Astrocyte (in vitro differentiated cells and primary cell): Measurements from ENCODE around the gene CDK9. TPM values are rescaled to one million over a fixed set of nuclear protein-coding genes. Genes with fewer than 3 reads are reported as not detected.
A peak's percentile ranks its signal among the peaks of the same experiment; 100 is the strongest.

Source experiments
- DNase-seq: peaks from one replicate; pipeline ENCODE4 v3.0.0-alpha.2; 2010; ENCODE audit warnings: low read depth
- FAIRE-seq: peaks from 2 replicates; lab custom pipeline; 2011; peaks lifted over from hg19 to GRCh38; lab: Jason Lieb, UNC
- H2AFZ ChIP-seq: 2 replicates; pipeline ENCODE4 v1.6.0; 2012; ENCODE audit warnings: low read depth, low read length, inconsistent platforms
- H3K27ac ChIP-seq: 2 replicates; pipeline ENCODE4 v1.5.1; 2011; ENCODE audit warnings: low read depth, low read length, inconsistent platforms
- H3K27me3 ChIP-seq: 2 replicates; pipeline ENCODE4 v1.6.0; 2011; ENCODE audit warnings: low read length, inconsistent platforms; ENCODE audit not compliant: insufficient read depth
- H3K36me3 ChIP-seq: 2 replicates; pipeline ENCODE4 v1.5.1; 2011; ENCODE audit warnings: low read length, inconsistent platforms; ENCODE audit not compliant: insufficient read depth
- H3K4me1 ChIP-seq: 2 replicates; pipeline ENCODE4 v1.5.1; 2011; ENCODE audit warnings: low read length, inconsistent platforms; ENCODE audit not compliant: insufficient read depth
- H3K4me2 ChIP-seq: 2 replicates; pipeline ENCODE4 v1.6.0; 2012; ENCODE audit warnings: low read length, inconsistent platforms
- H3K4me3 ChIP-seq: 2 replicates; pipeline ENCODE4 v1.5.1; 2011; ENCODE audit warnings: low read depth, mild to moderate bottlenecking, low read length, inconsistent platforms; ENCODE audit not compliant: insufficient read depth
- H3K79me2 ChIP-seq: 2 replicates; pipeline ENCODE4 v1.6.0; 2012; ENCODE audit warnings: mild to moderate bottlenecking, low read length, inconsistent platforms; ENCODE audit not compliant: insufficient read depth
- H3K9ac ChIP-seq: 2 replicates; pipeline ENCODE4 v1.6.0; 2012; ENCODE audit warnings: mild to moderate bottlenecking, low read length, inconsistent platforms
- H3K9me3 ChIP-seq: 2 replicates; pipeline ENCODE4 v1.5.1; 2012; ENCODE audit warnings: low read depth, mild to moderate bottlenecking, low read length, inconsistent platforms; ENCODE audit not compliant: insufficient read depth
- H4K20me1 ChIP-seq: 2 replicates; pipeline ENCODE4 v1.6.0; 2012; ENCODE audit warnings: low read length, inconsistent platforms; ENCODE audit not compliant: insufficient read depth
- H3K27ac Mint-ChIP-seq: one replicate; pipeline ENCODE4 v1.8.0; 2021; ENCODE audit warnings: mild to moderate bottlenecking, mixed read lengths; ENCODE audit not compliant: unreplicated experiment
- H3K27me3 Mint-ChIP-seq: one replicate; pipeline ENCODE4 v1.8.0; 2021; ENCODE audit warnings: low read depth, mixed read lengths; ENCODE audit not compliant: unreplicated experiment
- H3K36me3 Mint-ChIP-seq: one replicate; pipeline ENCODE4 v1.8.0; 2021; ENCODE audit warnings: low read depth, mixed read lengths; ENCODE audit not compliant: unreplicated experiment
- H3K4me1 Mint-ChIP-seq: one replicate; pipeline ENCODE4 v1.8.0; 2021; ENCODE audit warnings: low read depth, mixed read lengths; ENCODE audit not compliant: unreplicated experiment
- H3K4me3 Mint-ChIP-seq: one replicate; pipeline ENCODE4 v1.8.0; 2021; ENCODE audit warnings: mild to moderate bottlenecking, moderate library complexity, mixed read lengths; ENCODE audit not compliant: unreplicated experiment
- H3K9me3 Mint-ChIP-seq: one replicate; pipeline ENCODE4 v1.8.0; 2021; ENCODE audit warnings: mild to moderate bottlenecking, mixed read lengths; ENCODE audit not compliant: unreplicated experiment
- EZH2 ChIP-seq: IDR thresholded peaks from 2 replicates; pipeline ENCODE4 v1.6.1; 2012; ENCODE audit warnings: mild to moderate bottlenecking, low read length, inconsistent platforms; ENCODE audit not compliant: insufficient read depth
- microRNA-seq: library from miRNA; unstranded; fragments of <30 nt; microRNA quantifications from one replicate; pipeline ENCODE4 v1.2.0, GENCODE V29; 2020
- total RNA-seq: library from RNA; stranded (reverse); gene quantifications from 2 replicates; pipeline ENCODE4 v1.2.1, GENCODE V29; 2021
- TF ChIP-seq, protein P1 (sequence below): IDR thresholded peaks from 2 replicates; pipeline ENCODE4 v1.5.1; 2011; ENCODE audit warnings: low read depth, mild to moderate bottlenecking, inconsistent platforms, low read length, moderate library complexity; ENCODE audit not compliant: insufficient read depth

Gene CDK9
- total RNA-seq, 1 donor from 2014 or later = 71.7 TPM

DNA sequence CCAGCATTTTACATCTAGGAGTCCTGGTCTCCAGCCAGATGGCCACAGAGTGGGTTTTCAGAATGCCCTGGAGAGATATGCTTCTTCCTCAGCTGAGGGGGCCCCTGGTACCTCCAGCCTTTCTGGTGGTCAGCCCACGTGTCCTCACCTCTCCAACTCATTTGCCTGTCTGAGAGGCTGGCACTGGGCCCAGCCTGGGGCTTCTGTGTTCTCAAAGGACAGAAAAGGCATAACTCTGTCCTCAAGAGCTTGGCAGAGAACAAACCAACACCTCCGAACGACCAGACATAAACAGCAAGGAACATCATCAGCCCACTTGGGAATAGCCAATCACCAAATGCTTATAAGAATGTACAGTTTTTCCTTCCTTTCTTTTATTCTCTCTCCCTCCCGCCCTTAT is 51.5 kb downstream of the CDK9 start:
- Histone ChIP-seq H3K36me3 (no peaks in the 10 kb centered on the region), H3K4me3 (no peak overlapping the region), H3K4me1 (peaks cover 42% of the 10 kb centered on the region), H3K27ac (no peak overlapping the region), H3K4me2 (peak overlapping the region; percentile 77), H2AFZ (no peak overlapping the region), H3K9me3 (no peaks in the 10 kb centered on the region), H4K20me1 (no peaks in the 10 kb centered on the region), H3K27me3 (no peaks in the 10 kb centered on the region), H3K9ac (no peak overlapping the region), H3K79me2 (peaks cover 28% of the 10 kb centered on the region)
- Mint-ChIP-seq H3K36me3 (no peaks in the 10 kb centered on the region), H3K4me1 (peaks cover 22% of the 10 kb centered on the region), H3K4me3 (no peak overlapping the region), H3K27ac (no peak overlapping the region), H3K9me3 (no peaks in the 10 kb centered on the region), H3K27me3 (no peaks in the 10 kb centered on the region)
- TF ChIP-seq, protein P1, sequence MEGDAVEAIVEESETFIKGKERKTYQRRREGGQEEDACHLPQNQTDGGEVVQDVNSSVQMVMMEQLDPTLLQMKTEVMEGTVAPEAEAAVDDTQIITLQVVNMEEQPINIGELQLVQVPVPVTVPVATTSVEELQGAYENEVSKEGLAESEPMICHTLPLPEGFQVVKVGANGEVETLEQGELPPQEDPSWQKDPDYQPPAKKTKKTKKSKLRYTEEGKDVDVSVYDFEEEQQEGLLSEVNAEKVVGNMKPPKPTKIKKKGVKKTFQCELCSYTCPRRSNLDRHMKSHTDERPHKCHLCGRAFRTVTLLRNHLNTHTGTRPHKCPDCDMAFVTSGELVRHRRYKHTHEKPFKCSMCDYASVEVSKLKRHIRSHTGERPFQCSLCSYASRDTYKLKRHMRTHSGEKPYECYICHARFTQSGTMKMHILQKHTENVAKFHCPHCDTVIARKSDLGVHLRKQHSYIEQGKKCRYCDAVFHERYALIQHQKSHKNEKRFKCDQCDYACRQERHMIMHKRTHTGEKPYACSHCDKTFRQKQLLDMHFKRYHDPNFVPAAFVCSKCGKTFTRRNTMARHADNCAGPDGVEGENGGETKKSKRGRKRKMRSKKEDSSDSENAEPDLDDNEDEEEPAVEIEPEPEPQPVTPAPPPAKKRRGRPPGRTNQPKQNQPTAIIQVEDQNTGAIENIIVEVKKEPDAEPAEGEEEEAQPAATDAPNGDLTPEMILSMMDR = no peak
- no peak for TF ChIP-seq EZH2
- FAIRE-seq = no peak
- DNase-seq = no peak

DNA sequence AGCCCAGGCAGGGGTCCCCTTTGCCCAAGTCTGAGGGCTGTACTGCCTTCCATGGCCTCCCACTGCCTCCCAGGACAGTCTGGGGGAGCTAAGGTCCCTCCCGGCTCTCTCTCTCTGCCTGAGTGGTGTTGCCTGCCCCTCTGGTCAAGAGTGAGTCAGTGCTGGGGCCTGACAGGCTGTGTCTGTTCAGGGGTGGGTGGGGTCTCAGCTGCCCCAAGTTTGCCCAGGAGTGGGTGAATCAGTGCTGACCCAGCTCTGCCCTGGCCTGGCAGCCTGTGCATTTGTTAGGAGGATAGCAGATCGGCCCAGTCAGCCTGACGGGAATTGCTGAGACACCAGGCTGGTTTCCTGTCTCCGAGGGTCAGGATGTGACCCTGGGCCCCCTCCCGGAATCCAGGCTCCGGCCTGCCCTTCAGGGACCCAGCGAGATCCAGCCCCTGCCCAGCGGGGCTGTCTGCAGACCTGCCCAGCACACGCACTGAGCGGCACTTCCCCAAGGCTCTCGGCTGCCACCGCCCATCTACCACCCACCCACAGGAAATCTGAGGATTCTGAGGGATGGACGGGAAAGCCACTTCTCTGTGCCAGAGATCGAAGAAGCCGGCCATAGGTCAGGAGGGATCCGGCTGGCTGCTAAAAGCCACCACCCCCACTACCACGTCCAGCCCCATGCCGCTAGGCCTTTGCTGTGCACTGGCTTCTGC is 52.7 kb downstream of the CDK9 start:
- peak overlapping the region; percentile 26 for H3K27ac Mint-ChIP-seq
- H3K27ac ChIP-seq = peak overlapping the region; percentile 72
- FAIRE-seq = peak; percentile 58
- peaks cover 22% of the 10 kb centered on the region for H3K4me1 Mint-ChIP-seq
- no peaks in the 10 kb centered on the region for H3K9me3 ChIP-seq
- peak overlapping the region; percentile 77 for H3K4me2 ChIP-seq
- H3K4me3 ChIP-seq = no peak overlapping the region
- H3K27me3 Mint-ChIP-seq = no peaks in the 10 kb centered on the region
- H3K36me3 ChIP-seq = no peaks in the 10 kb centered on the region
- H3K4me3 Mint-ChIP-seq = no peak overlapping the region
- peaks cover 26% of the 10 kb centered on the region for H3K79me2 ChIP-seq
- H3K4me1 ChIP-seq = peaks cover 42% of the 10 kb centered on the region
- no peaks in the 10 kb centered on the region for H4K20me1 ChIP-seq
- no peaks in the 10 kb centered on the region for H3K27me3 ChIP-seq
- H2AFZ ChIP-seq = peak overlapping the region; percentile 43
- no peaks in the 10 kb centered on the region for H3K36me3 Mint-ChIP-seq
- H3K9me3 Mint-ChIP-seq = no peaks in the 10 kb centered on the region
- peak; percentile 90 for DNase-seq
- no peak for TF ChIP-seq EZH2
- TF ChIP-seq, protein P1 = no peak
- peak overlapping the region; percentile 72 for H3K9ac ChIP-seq

Small RNA genes within 50 kb of the gene (microRNA-seq; reads per million reads assigned to microRNA genes)
- gene MIR2861 = not detected
- not detected for gene MIR3960

Other genes starting within 250 kb of the CDK9 start
- gene STXBP1, start 173.8 kb upstream of the CDK9 start, total RNA-seq = 39.6 and 45.4 TPM in 2 replicates
- 0.09 TPM in 1 of 2 replicates, not detected in the other for gene CFAP157, start 79.0 kb upstream of the CDK9 start, total RNA-seq
- gene PTRH1, start 70.4 kb upstream of the CDK9 start, total RNA-seq = 9.9 and 13.5 TPM in 2 replicates
- not detected in 2 replicates for gene TTC16, start 70.0 kb upstream of the CDK9 start, total RNA-seq
- 7.5 and 8.5 TPM in 2 replicates for gene TOR2A, start 50.7 kb upstream of the CDK9 start, total RNA-seq
- 4.6 and 5.8 TPM in 2 replicates for gene SH2D3C, start 7.4 kb upstream of the CDK9 start, total RNA-seq
- gene FPGS, start 16.8 kb downstream of the CDK9 start, total RNA-seq = 44.6 and 49.4 TPM in 2 replicates
- 1.2 and 1.5 TPM in 2 replicates for gene ENG, start 68.6 kb downstream of the CDK9 start, total RNA-seq
- 78.0 and 79.5 TPM in 2 replicates for gene AK1, start 91.6 kb downstream of the CDK9 start, total RNA-seq
- gene ST6GALNAC6, start 113.6 kb downstream of the CDK9 start, total RNA-seq = 30.4 and 37.5 TPM in 2 replicates
- 14.5 and 21.7 TPM in 2 replicates for gene ST6GALNAC4, start 131.0 kb downstream of the CDK9 start, total RNA-seq
- 4.6 and 4.9 TPM in 2 replicates for gene PIP5KL1, start 144.7 kb downstream of the CDK9 start, total RNA-seq
- 32.7 and 34.3 TPM in 2 replicates for gene DPM2, start 151.8 kb downstream of the CDK9 start, total RNA-seq
- gene EEIG1, start 195.0 kb downstream of the CDK9 start, total RNA-seq = 26.0 and 26.4 TPM in 2 replicates